ENCODE results near the gene DRD2.

DRD2 gene

GRCh38 chr11:113397212-113397611, 78.0 kb downstream of the DRD2 start:
- no peak for FAIRE-seq

- no peak for FAIRE-seq
Measured at GRCh38 chr11:113396690-113397089, 78.5 kb downstream of the DRD2 start.

DNA sequence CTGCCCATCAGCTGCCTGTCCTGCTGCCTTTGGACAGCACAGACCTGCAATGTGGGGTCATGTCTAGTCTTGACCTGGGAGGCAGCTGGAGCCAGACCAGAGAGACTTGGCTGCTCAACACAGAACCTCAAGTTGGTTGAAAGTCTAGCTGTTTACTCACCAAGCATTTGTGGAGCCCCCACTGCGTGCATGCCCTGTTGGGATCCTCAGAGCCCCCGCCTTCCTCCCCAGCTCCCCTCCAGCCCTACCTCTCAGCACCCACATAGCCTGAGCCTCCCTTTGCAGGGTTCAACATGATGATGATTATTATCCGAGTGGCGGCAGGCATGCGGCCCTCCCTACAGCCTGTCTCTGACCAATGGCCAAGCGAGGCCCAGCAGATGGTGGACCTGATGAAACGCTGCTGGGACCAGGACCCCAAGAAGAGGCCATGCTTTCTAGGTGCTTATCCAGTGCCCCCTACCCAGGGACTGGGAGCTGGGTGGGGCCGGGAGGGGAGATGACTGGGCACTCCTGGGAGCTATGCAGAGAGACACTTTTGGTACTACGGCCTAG, 79.3 kb downstream of the DRD2 start:
- no peak for FAIRE-seq

- FAIRE-seq, result no peak
Measured at GRCh38 chr11:113394919-113395318, 80.3 kb downstream of the DRD2 start.

- FAIRE-seq, result no peak
Measured at GRCh38 chr11:113393501-113393985, 81.7 kb downstream of the DRD2 start.

DNA sequence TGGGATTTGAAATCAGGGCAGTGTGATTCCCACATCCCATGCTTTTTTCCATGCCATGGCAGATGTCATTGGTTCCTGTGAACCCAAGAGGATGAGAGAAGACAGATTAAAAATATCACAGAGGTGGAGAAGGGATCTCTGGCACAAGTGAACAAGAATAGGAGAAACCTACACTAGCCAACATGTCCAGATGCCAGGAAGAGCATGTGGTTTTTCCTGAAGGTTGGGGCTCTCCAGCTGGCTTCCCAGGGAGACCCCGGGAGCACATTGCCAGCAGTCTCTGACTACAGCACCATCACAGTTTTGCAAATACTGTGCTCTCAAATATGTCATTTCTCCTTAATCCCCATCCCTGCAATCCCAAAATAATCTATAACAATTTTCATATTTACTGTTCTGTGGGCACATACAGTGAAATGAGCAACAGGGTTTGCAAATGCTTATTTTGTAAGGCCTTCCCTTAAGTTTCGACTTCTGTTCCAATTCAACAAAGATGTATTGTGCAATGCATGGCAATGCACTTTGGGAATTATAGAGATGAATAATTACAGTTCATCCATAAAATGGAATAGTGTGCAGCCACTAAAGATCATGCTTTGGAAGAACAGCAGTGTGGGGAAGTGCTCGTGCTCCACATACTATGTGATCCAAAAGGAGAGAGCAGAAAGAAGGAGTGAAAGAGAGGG, 82.8 kb downstream of the DRD2 start:
- no peak for FAIRE-seq

DNA sequence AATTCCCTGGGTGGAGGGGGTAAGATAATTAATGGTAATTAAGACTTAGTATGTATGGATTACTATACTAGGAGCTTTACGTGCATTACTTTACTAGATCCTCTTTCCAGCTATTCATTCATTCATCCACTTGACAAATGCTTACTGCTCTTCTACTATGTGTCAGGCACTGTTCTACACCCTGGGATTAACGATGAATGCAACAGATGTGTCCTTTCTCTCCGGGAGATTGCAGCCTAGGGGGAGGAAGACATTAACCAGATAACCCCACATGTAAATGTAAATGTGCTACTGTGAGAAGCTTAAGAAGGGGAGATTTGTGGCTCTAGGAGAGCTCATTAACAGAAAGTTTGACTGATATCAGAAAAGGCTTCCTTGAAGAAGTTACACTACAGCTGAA, 85.9 kb downstream of the DRD2 start:
- no peak for FAIRE-seq

GRCh38 chr11:113387605-113388211, 87.5 kb downstream of the DRD2 start, which contains the start of gene ANKK1:
ANKK1 (plus strand) TSS chr11:113387779; CDS start chr11:113387885, 106 bp downstream.
- FAIRE-seq, result no peak

- FAIRE-seq, result no peak
Measured at GRCh38 chr11:113386866-113387265, 88.3 kb downstream of the DRD2 start.

DNA sequence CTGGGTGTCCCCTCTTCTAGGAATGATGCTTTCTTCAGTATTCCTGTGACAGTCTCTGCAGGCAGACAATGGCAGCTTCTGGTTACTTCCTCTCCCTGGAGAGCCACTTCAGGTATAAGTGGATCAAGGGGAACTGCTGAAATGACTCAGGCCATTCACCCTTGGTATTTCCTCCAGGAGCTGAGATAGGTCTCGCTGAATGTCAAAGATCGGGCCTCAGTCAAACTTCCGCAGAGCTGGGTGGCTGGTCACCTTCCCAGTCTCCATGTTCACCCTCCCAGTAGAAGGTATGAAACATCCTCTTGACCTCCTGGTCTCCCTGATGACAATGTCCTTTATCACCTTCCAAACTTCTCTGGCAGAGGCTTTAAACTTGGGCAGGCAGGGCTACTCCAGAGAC, 89.4 kb downstream of the DRD2 start:
- no peak for FAIRE-seq

DNA sequence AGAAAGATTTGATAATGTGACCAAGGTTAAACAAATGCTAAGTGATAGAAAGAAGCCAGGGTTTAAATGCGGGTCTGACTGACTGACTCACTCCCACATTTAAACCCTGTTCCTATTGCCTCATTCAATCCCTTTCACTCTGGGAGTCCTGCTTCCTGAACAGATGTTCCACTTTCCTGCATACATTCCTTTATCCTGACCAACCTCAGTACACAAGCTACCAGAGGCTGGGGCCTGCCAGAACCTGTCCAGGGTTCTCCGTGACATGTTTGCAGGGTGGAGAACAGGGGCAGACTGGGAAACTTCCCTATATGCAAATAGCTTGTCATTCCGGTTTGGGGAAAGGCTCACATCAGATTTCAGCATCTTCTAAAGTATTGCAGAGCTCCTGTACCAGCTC, 90.6 kb downstream of the DRD2 start:
- FAIRE-seq, result no peak

DNA sequence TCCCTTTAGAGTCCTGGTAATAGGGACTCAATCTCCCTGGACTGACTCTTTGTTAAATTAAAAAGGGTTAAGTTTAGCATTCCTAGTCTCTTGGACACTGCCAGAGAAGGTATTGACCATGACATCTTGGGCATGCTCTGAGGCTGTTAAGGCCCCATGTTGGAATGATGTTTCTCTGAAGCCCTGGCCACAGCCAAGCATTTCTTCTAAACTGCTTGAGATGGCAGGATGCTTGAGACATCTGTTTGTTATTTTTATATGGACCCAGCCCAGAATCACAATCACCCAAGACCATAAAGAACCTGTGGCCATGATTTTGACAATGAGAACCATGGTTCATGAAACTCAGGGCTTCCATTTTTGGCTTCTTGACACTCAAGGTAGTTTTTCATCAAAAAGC, 93.1 kb downstream of the DRD2 start:
- no peak for FAIRE-seq

DNA sequence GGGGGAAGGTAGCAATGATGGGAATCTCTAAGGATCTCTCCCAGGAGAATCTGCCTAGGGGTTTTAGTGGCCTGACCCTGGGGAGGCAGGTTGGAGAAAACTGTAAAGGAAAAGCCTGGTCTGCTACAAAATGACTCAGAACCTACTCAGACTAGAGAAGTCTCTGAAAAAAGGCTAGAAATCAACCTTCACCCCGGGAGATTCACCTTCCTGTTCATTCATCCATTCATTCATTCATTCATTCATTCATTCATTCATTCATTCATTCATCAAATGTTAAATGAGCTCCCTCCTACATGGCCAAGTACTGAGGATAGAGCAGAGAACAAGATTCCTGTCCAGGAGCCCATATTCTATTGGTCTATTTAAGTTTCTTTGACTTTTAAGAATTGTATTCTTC, 96.5 kb downstream of the DRD2 start:
- FAIRE-seq, result no peak

DNA sequence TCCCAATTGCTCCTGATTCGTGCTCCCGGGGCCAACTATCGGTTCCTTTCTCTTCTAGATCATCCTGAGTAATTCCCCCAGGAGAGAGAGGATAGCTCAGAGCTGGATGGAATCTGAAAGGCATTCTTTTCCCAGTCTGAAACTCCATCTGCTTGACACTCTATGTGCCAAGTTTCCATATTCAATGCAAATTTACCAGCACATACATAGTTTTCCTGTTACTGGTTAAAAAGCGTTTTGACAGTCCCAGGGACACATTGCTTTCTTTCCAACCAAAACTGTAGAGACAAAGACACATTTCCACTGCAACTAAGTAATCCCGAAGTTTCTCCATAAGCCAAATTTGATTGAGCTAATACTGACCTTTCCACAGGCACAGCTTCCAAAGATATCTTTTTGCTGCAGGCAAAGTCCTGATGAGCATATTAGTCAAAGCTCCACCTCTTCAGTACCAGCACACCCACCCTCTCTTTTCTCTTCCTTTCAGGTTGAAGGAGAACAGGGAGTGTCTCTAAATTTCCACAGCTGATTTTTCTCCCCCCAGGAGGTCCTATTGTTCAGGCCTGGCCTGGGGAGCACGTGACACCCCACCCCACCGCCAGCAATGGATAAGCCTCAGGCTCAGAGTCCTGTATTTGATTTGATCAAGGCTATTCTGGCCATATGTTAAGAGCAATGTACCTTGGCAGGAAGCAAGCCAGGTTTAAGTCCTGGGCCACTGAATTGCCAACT, 97.4 kb downstream of the DRD2 start:
- FAIRE-seq, result no peak

DNA sequence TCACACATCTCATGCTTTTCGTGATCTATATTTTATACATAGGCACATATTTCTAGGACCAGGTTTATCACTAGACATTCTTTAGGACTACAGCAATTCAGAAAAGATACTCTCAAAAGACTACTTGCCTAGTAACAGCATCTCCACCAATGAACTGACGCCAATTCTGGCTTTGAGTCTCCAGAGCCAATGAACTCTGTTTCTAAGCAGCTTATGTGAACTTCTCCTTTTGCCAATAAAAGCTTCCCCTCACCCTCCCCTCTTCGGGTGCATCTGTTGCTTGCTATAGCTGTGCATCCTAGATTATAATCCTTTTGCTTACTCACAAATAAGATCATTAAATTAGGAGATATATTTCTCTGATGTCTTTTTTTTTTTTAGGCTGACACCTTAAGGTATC, 99.0 kb downstream of the DRD2 start:
- no peak for FAIRE-seq

- no peak for FAIRE-seq
Measured at GRCh38 chr11:113375402-113375801, 99.8 kb downstream of the DRD2 start.

DNA sequence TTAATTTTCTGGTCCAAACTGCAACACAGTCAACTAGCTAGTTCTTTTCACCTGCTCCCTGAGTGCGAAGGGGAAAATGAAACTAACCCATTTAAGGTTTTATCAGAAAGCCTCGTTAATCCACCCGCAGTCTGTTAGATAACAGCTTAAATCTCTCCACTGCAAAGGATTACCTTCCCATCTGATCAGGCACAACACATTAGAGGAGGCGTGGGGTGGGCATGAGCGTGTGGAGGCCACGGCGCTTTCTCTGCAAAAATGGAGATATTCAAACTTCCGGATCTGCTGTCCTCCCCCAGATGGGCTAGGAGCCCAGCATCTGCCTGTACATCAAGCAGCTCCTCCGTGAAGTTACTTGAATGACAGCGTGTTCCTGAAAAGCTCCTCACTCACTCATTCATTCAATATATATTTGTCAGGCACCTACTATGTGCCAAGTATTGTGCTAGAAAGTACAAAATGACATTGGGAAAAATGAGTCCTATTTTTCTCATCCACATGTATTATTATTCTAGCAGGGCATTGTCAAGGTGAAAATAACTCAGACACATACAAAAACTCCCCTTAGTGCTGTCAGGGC, 101.1 kb downstream of the DRD2 start:
- FAIRE-seq, result no peak

- FAIRE-seq, result no peak
Measured at GRCh38 chr11:113373306-113373705, 101.9 kb downstream of the DRD2 start.

DNA sequence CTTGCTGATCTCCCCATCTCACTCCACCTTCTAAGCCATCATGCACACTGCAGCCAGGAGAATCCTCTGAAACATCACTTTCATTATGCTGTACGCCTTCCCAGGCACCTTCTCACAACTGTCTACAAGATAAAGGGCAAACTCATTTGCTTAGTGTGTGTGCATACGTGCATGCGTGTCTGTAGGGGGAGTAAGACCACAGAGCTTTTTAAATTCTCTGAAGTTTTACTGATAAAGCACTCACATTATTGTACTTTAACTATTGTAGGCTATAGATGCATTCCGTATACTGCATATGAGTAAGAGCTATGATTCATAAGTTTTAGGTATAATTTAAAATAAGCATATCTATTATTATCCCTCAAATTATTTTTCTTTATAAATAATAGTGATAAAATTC, 102.9 kb downstream of the DRD2 start:
- FAIRE-seq, result no peak

- FAIRE-seq, result no peak
Measured at GRCh38 chr11:113370634-113371033, 104.6 kb downstream of the DRD2 start.

GRCh38 chr11:113369411-113369810, 105.8 kb downstream of the DRD2 start:
- no peak for FAIRE-seq

GRCh38 chr11:113365895-113366294, 109.3 kb downstream of the DRD2 start:
- no peak for FAIRE-seq

DNA sequence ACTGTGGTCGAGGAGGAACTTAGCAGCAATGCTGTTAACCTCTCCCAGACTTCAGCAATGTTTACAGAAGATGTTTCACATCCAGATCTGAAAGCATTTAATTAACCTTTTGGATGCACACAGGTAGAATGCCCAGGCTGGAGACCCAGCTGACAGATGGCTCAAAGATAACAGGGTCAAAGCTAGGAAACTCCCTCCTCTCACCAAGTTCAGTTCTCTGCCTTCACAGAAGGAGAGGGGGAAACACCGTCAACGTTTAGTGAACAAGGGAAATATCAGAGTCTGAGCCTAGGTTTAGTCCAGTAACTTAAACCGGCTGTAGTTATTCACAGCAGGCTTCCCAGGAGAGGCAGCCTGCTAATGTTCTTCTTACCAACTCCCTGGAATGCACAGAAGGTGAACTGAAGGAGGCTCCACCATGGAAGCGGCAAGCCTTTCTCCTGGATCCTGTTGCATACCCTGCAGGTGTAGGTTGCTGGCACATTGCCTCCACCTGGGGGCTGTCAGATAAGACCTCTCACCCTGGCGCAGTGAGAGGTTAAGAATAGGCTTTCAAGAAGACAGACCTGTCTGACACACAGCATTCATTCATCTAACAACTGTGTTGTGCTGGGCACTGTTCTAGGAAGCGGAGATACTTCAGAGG, 111.1 kb downstream of the DRD2 start:
- FAIRE-seq, result no peak

Measured in A204.1 (cell line).